H1 (cell line): ENCODE measurements around the gene LPAR2. TPM values are rescaled to one million over a fixed set of nuclear protein-coding genes. Genes with fewer than 3 reads are reported as not detected.

Source experiments
- CTCF ChIA-PET: fragments of 300-600 bp; sonication (Branson Sonifier 250); formaldehyde crosslinking; loops from one replicate; lab custom pipeline; 2021; ENCODE audit not compliant: partially characterized antibody; lab: Charles Lee
- POLR2A ChIA-PET: fragments of 300-600 bp; sonication (Branson Sonifier 250); formaldehyde crosslinking; loops from one replicate; lab custom pipeline; 2021; ENCODE audit warnings: inconsistent platforms; ENCODE audit not compliant: partially characterized antibody; lab: Charles Lee
- DNase-seq, 2 experiments: peaks; one replicate each; pipeline versions ENCODE4 v3.0.0 to v3.0.0-alpha.2; 2010 to 2022; ENCODE audit warnings: low spot score in 2 of 2, low read depth in 1 of 2, mixed read lengths in 1 of 2
- FAIRE-seq: peaks from 2 replicates; lab custom pipeline; 2011; peaks lifted over from hg19 to GRCh38; lab: Jason Lieb, UNC
- H2AFZ ChIP-seq: 2 replicates; pipeline ENCODE4 v1.8.1; 2012; ENCODE audit warnings: low read length, inconsistent platforms
- H2AK5ac ChIP-seq: 2 replicates; pipeline ENCODE4 v1.6.1; 2013; ENCODE audit warnings: low read depth, low read length
- H2BK120ac ChIP-seq: replicated peaks from 2 replicates; pipeline ENCODE3; 2013; ENCODE audit warnings: low read depth, low read length, inconsistent platforms
- H2BK12ac ChIP-seq: 2 replicates; pipeline ENCODE4 v1.6.1; 2013; ENCODE audit warnings: low read depth, low read length
- H2BK15ac ChIP-seq: 2 replicates; pipeline ENCODE4 v1.6.1; 2013; ENCODE audit warnings: low read length
- H2BK20ac ChIP-seq: 2 replicates; pipeline ENCODE4 v1.6.1; 2013; ENCODE audit warnings: low read length
- H2BK5ac ChIP-seq: 2 replicates; pipeline ENCODE4 v1.6.1; 2013; ENCODE audit warnings: low read depth, low read length
- H3K14ac ChIP-seq: 2 replicates; pipeline ENCODE4 v1.6.1; 2013; ENCODE audit warnings: inconsistent platforms; ENCODE audit not compliant: insufficient read length
- H3K18ac ChIP-seq: 2 replicates; pipeline ENCODE4 v1.6.1; 2013; ENCODE audit warnings: low read length; ENCODE audit errors: extremely low read depth
- H3K23ac ChIP-seq: 2 replicates; pipeline ENCODE4 v1.6.1; 2013; ENCODE audit warnings: inconsistent platforms; ENCODE audit not compliant: insufficient read length
- H3K23me2 ChIP-seq: 2 replicates; pipeline ENCODE4 v1.6.1; 2013; ENCODE audit warnings: low read depth, low read length
- H3K27ac ChIP-seq: 2 replicates; pipeline ENCODE4 v1.6.1; 2011; ENCODE audit warnings: low read depth, low read length, inconsistent platforms
- H3K27me3 ChIP-seq, 4 experiments: replicated peaks in 1 of 4; 1 replicate in 1 of 4; 2 replicates in 3 of 4; pipeline versions ENCODE4 v1.6.1 to v1.8.1; 2011 to 2013; ENCODE audit warnings: low read length in 3 of 4, mild to moderate bottlenecking in 3 of 4, inconsistent platforms in 2 of 4, mixed read lengths in 2 of 4, moderate library complexity in 1 of 4; ENCODE audit not compliant: control insufficient read depth in 3 of 4, insufficient read depth in 3 of 4; ENCODE audit errors: extremely low read depth in 1 of 4
- H3K36me3 ChIP-seq, 4 experiments: 2 replicates each; pipeline versions ENCODE4 v1.6.1 to v1.8.1; 2011 to 2013; ENCODE audit warnings: mild to moderate bottlenecking in 4 of 4, low read length in 3 of 4, moderate library complexity in 2 of 4, control low read depth in 1 of 4, inconsistent platforms in 1 of 4; ENCODE audit not compliant: insufficient read depth in 4 of 4, control insufficient read depth in 2 of 4
- H3K4ac ChIP-seq: replicated peaks from 2 replicates; pipeline ENCODE3; 2013; ENCODE audit warnings: low read length, low read depth, mixed read lengths, inconsistent platforms; ENCODE audit not compliant: insufficient read length
- H3K4me1 ChIP-seq, 4 experiments: replicated peaks in 1 of 4; 1 replicate in 1 of 4; 2 replicates in 3 of 4; pipeline versions ENCODE4 v1.6.1 to v1.8.1; 2011 to 2013; ENCODE audit warnings: low read length in 3 of 4, inconsistent platforms in 2 of 4, mixed read lengths in 1 of 4; ENCODE audit not compliant: insufficient read depth in 4 of 4, control insufficient read depth in 3 of 4
- H3K4me2 ChIP-seq, 2 experiments: 2 replicates each; pipeline versions ENCODE4 v1.6.1 to v1.8.1; 2011 to 2013; ENCODE audit warnings: low read depth in 2 of 2, low read length in 2 of 2, control low read depth in 1 of 2, inconsistent platforms in 1 of 2, mild to moderate bottlenecking in 1 of 2; ENCODE audit not compliant: insufficient read depth in 1 of 2
- H3K4me3 ChIP-seq, 4 experiments: fragments of 200-600, 300-600 bp in 1 of 4; sonication (generic), shearing (Covaris generic), sonication (Bioruptor Twin) in 1 of 4; 2 replicates each; pipeline versions ENCODE4 v1.5.1 to v1.8.1; 2011 to 2016; ENCODE audit warnings: low read length in 4 of 4, low read depth in 3 of 4, control low read depth in 2 of 4, inconsistent platforms in 2 of 4, mild to moderate bottlenecking in 2 of 4, mixed read lengths in 1 of 4, moderate library complexity in 1 of 4; ENCODE audit not compliant: insufficient read depth in 2 of 4; ENCODE audit errors: extremely low read depth in 1 of 4
- H3K56ac ChIP-seq: replicated peaks from 2 replicates; pipeline ENCODE3; 2013; ENCODE audit warnings: low read depth, mild to moderate bottlenecking, mixed read lengths, low read length, inconsistent platforms; ENCODE audit not compliant: insufficient read length
- H3K79me1 ChIP-seq: 2 replicates; pipeline ENCODE4 v1.6.1; 2013; ENCODE audit warnings: low read depth, low read length, control low read depth
- H3K79me2 ChIP-seq, 2 experiments: 2 replicates each; pipeline versions ENCODE4 v1.6.1 to v1.8.1; 2012 to 2013; ENCODE audit warnings: low read length in 2 of 2, mild to moderate bottlenecking in 2 of 2, inconsistent platforms in 1 of 2; ENCODE audit not compliant: insufficient read depth in 2 of 2, control insufficient read depth in 1 of 2
- H3K9ac ChIP-seq, 4 experiments: replicated peaks in 1 of 4; 1 replicate in 1 of 4; 2 replicates in 3 of 4; pipeline versions ENCODE4 v1.6.1 to v1.8.1; 2011 to 2013; ENCODE audit warnings: low read depth in 3 of 4, low read length in 3 of 4, control low read depth in 2 of 4, mild to moderate bottlenecking in 2 of 4, moderate library complexity in 2 of 4, inconsistent platforms in 1 of 4; ENCODE audit errors: extremely low read depth in 1 of 4
- H3K9me3 ChIP-seq, 2 experiments: 2 replicates each; pipeline versions ENCODE4 v1.6.1 to v1.8.1; 2012 to 2013; ENCODE audit warnings: mild to moderate bottlenecking in 2 of 2, moderate library complexity in 2 of 2, control low read depth in 1 of 2, inconsistent platforms in 1 of 2, low read depth in 1 of 2, low read length in 1 of 2, mixed read lengths in 1 of 2; ENCODE audit not compliant: insufficient read depth in 2 of 2
- H4K20me1 ChIP-seq, 2 experiments: replicated peaks in 1 of 2; 2 replicates each; pipeline versions ENCODE3 to v1.8.1; 2011 to 2013; ENCODE audit warnings: inconsistent platforms in 2 of 2, low read length in 2 of 2, mild to moderate bottlenecking in 1 of 2; ENCODE audit not compliant: insufficient read depth in 2 of 2, control insufficient read depth in 1 of 2
- H4K5ac ChIP-seq: 2 replicates; pipeline ENCODE4 v1.6.1; 2013; ENCODE audit warnings: low read length, low read depth, mixed read lengths, inconsistent platforms; ENCODE audit not compliant: insufficient read length
- H4K8ac ChIP-seq: 2 replicates; pipeline ENCODE4 v1.8.0; 2013; ENCODE audit warnings: mild to moderate bottlenecking, moderate library complexity, low read length, inconsistent platforms; ENCODE audit not compliant: insufficient read depth; ENCODE audit errors: extremely low read depth
- H4K91ac ChIP-seq: replicated peaks from 2 replicates; pipeline ENCODE3; 2013; ENCODE audit warnings: low read length, mixed read lengths, inconsistent platforms; ENCODE audit not compliant: insufficient read length
- WGBS, 2 experiments: shearing (Covaris generic) in 1 of 2; methylation state at CpG; one replicate each; pipeline versions ENCODE4 v1.1.6 to v1.1.7; 2013 to 2015; ENCODE audit warnings: low lambda C conversion rate in 2 of 2, mixed read lengths in 2 of 2, inconsistent platforms in 1 of 2, low coverage in 1 of 2, missing lambda C conversion rate in 1 of 2; ENCODE audit not compliant: insufficient replicate concordance in 2 of 2, insufficient coverage in 1 of 2, insufficient read length in 1 of 2; ENCODE audit errors: extremely low coverage in 1 of 2, missing lambda C conversion rate in 1 of 2; 5-methylcytosine and 5-hydroxymethylcytosine counted together
- polyA plus RNA-seq, 7 experiments: library from polyadenylated mRNA; depleted of rRNA in 3 of 7; stranded (reverse) in 5 of 7; unstranded in 2 of 7; fragments of >200 nt in 5 of 7; fragments of 200-250 nt in 2 of 7; gene quantifications; 1 replicate in 5 of 7; 2 replicates in 1 of 7; 4 replicates in 1 of 7; pipeline versions ENCODE4 v1.2.1 to v1.2.3, GENCODE V29; 2011 to 2013; ENCODE audit warnings: missing spikeins in 2 of 7, mixed read lengths in 2 of 7
- total RNA-seq: library from RNA; stranded (reverse); fragmentation: NEBNext Ultra II Directional; extraction: Animal tissue kit (Norgen Biotek cat#: 25700); gene quantifications from 2 replicates; pipeline ENCODE4 v1.2.1, GENCODE V29; 2021

LPAR2 gene
- total and polyA plus RNA-seq, 2 of the 8 experiments (the other 6 are each of a cell fraction or from before 2014, with no cell fraction given) = 47.6 to 70.2 TPM

- Histone ChIP-seq H2AK5ac (no peak overlapping the region), H3K36me3 (peaks cover 44 to 86% (median 74%) of the 10 kb centered on the region in 4 experiments), H3K4me1 (no peaks in the 10 kb centered on the region), H3K23ac (no peak overlapping the region), H3K14ac (no peak overlapping the region), H3K79me2 (no peaks in the 10 kb centered on the region), H2BK120ac (no peak overlapping the region), H3K4me3 (no peak overlapping the region), H3K27me3 (no peaks in the 10 kb centered on the region), H4K91ac (no peak overlapping the region), H2AFZ (no peak overlapping the region), H4K8ac (no peak overlapping the region), H2BK20ac (no peak overlapping the region), H3K79me1 (0 out of 2 replicates have a peak, but pooled peaks cover 2% of the 10 kb centered on the region), H4K5ac (no peak overlapping the region), H3K27ac (no peak overlapping the region), H3K9ac (no peak overlapping the region), H3K56ac (no peak overlapping the region), H2BK5ac (no peak overlapping the region), H3K23me2 (no peaks in the 10 kb centered on the region), H3K4me2 (no peak overlapping the region), H2BK12ac (no peak overlapping the region), H3K9me3 (no peaks in the 10 kb centered on the region), H3K4ac (no peak overlapping the region), H4K20me1 (peaks cover 4 to 26% of the 10 kb centered on the region in 2 experiments), H2BK15ac (no peak overlapping the region), H3K18ac (no peak overlapping the region)
- DNase-seq (no peak), FAIRE-seq (no peak)
- CTCF ChIA-PET = interaction anchor here (0.6 to 5.7 kb wide), 5 partner anchors 9 to 1960 kb away, joined by 3 to 38 read pairs (median 9); partner anchors contain the start of gene GMIP
- 93% methylated on average over 24 of the region's 24 CpGs; no CpG with 5 or more reads in 1 of the 2 experiments for whole genome bisulfite sequencing, 2 experiments
- POLR2A ChIA-PET = interaction anchor here (0.7 to 3.8 kb wide), 6 partner anchors 7 to 90 kb away, joined by 3 to 20 read pairs (median 6); partner anchors contain the start of genes GMIP and ZNF101
Observed at GRCh38 chr19:19652482-19653295, 24.7 kb upstream of the LPAR2 start.
